Loucy (cell line): ENCODE measurements around the gene CCND1.

Source experiments
- CTCF ChIP-seq: fragments of 200-600 bp; sonication (generic); conservative IDR thresholded peaks from 2 replicates; pipeline ENCODE4 v1.5.1; 2014; ENCODE audit warnings: mild to moderate bottlenecking, antibody characterized with exemption, low read length
- EZH2phosphoT487 ChIP-seq: fragments of 200-600 bp; IDR thresholded peaks from 2 replicates; pipeline ENCODE4 v1.6.1; 2018; ENCODE audit warnings: antibody characterized with exemption, mild to moderate bottlenecking, moderate library complexity, borderline replicate concordance

DNA sequence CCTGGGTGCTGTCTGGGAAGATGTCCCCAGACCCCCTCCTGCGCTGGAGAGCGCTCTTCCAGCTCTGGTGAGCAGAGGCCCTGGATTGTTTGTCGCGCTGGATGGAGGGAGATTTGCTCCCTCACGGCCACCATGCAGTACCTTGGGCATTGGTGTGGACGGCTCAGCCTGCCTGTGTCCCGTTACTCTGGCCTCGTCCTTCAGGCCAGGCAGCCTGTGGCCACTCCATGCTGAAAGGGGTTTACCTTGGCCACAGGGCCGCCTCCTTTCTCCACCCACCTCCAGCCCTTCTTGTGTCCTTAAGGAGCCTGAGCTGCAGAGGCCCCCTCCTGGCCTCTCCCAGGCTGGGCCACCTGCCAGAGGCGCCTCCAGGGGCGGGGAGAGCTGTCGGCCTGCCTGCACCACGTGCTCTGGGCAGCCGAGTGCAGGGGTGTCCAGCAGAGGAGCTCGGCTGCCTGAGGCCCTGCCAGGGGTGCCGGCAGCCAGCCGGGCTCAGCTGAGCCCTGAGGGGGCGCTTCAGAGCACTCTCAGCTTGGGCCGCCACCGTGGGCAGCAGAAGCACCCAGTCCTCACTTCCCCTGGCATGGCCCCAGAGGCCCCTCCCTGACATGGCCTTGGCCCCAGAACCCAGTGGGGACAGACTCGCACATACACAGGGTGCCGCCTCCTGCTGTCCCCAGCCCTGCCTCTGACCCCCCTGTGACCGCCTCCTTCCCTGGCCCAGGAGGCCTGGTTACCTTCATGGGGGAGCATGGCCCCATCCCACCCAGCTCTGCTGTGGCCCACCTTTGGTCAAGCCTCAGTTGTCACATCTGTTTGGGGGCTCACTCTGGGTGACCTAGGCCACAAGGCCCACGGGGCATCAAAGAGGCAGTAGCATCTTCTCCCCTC, 3.4 kb downstream of the CCND1 start:
- TF ChIP-seq CTCF, result no peak
- TF ChIP-seq EZH2phosphoT487, result no peak
